Stimulated activated CD4-positive, alpha-beta T cell treated with anti-CD3 and anti-CD28 coated beads, Interleukin-1b, Interleukin-23, amount 100 ng/mL, for 4 hours (primary cell): ENCODE measurements around the gene GATAD2A.
A peak's percentile ranks its signal among the peaks of the same experiment; 100 is the strongest.

Experiments
- DNase-seq, 2 donors: peaks; one replicate each; pipeline ENCODE4 v3.0.0-alpha.2; 2020; ENCODE audit warnings: low read depth in 2 of 2

GATAD2A gene

DNA sequence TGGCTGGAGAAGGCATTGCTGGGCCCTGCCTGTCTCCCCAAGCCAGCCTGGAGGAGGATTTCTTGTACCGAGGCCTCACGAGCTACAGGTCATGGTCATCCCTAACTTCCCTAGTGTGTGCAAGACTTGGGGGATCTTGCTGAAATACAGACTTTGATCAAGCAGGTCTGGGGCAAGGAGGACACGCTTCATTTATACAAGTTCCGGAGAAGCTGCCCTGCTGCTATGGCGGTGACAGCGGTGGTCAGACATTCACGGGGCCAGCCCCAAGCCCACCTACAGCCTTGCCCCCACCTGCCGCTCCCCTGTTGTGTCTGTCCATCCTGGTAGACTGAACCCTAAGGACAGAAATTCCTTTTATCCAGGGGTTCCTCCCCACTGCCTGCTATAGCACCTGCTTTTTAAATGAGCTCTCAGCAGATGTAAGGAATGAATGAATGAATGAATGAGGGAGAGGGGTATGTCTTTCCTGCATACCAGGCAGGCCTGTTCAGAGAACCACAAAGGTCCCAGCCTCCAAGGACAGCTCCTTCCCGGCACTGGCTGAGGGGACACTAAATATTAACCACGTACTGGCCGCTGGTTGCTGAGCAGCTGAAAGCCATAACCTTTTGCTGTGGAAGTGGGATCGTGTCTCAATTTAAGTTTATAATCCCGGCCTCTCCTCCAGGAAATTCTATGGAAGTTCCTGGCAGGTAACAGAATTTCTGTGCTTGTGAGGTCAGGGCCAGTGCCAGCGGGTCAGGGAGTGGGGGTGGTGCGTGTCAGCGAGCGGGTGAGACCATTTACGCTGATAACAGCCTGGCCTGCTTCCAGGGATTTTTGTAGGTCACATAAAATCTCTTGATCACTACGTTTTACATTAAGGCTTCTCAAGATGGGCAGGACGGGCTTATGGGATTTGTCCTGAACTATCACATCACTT is 82.7 kb downstream of the GATAD2A start:
- DNase-seq = no peak

DNA sequence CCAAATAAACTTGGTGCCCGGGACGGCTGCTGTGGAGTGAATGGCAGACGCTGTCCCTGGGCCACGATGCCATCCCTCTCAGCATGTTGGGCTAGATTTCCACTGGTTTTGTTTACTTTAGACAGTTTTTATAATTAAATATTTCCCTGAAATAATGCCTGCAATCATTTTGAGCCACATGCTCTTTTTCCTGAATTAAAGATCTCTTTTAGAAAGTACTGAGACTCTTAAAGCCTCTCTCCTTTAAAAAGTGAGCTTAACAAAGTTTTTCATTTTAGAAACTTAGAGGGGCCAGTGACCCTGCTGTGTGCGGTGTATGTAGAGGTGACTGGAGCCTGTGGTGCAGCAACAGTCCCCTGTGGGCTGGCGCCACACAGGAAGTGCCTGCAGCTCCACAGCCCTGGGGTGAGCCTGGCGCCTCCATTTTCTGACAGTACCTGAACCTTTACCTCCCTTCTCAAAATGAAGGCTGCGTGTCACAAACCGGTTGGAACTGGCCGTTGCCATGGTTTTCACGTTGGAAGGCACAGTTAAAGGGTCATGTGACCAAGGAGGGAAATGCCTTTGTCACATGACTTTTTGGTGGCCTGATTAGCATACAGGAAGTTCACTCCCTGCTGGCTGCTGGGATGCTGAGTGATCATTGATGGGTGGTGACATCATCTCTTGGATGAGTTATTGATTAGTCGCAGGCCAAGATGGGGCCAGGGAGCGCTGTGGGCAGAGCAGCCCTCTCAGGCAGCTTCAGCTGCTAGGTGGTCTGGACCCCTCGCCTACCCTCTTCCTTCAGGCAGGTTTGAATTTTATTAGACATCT is 83.6 kb downstream of the GATAD2A start:
- DNase-seq = peak; percentile 56 to 64

DNA sequence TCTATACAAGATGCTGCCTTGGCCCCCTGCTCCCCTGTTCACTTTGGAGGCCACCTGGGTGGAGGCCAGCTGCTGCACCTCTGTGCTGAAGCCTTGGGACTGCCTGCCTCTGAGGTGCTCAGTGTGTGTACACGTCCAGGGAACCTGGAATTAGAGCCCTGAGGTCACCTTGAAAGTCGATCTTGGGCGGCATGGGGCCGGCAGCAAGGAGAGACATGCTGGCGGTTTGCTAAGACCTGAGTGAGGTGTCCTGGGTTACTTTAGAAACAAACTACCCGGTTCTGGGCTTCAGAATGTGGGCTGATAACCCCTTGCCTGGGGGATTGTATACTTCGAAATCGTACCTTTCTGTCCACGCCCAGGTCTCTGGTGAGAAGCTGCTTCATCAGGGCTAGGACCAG is 84.3 kb downstream of the GATAD2A start:
- DNase-seq = no peak

DNA sequence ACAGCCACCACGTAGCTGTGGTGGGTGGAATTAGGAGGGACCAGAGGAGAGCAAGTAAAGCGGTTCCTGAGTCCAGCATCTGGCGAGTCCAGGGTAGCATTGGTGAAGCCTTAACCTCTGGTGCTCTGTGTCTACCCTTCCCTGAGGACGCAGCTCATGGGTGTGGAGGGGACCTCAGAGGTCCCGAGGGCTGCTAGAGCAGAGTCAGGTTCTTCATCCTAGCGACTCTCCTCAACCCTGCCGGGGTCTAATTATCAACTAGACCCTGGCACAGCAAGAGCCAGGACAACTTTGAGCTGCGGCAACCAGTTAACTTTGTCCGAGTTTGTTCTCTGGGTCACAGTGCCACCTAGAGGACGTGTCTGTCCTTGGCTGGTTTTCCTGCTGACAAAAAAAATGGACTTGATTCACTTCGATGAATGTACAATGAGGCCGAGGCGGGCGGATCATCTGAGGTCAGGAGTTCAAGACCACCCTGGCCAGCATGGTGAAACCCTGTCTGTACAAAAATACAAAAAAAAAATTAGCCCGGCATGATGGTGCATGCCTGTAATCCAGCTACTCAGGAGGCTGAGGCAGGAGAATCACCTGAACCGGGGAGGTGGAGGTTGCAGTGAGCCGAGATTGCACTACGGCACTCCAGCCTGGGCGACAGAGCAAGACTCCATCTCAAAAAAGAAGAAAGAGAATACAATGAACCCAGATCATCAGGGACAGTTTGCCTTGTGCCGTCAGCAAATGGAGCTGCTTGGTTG is 84.9 kb downstream of the GATAD2A start:
- DNase-seq = peak; percentile 61 to 77

DNA sequence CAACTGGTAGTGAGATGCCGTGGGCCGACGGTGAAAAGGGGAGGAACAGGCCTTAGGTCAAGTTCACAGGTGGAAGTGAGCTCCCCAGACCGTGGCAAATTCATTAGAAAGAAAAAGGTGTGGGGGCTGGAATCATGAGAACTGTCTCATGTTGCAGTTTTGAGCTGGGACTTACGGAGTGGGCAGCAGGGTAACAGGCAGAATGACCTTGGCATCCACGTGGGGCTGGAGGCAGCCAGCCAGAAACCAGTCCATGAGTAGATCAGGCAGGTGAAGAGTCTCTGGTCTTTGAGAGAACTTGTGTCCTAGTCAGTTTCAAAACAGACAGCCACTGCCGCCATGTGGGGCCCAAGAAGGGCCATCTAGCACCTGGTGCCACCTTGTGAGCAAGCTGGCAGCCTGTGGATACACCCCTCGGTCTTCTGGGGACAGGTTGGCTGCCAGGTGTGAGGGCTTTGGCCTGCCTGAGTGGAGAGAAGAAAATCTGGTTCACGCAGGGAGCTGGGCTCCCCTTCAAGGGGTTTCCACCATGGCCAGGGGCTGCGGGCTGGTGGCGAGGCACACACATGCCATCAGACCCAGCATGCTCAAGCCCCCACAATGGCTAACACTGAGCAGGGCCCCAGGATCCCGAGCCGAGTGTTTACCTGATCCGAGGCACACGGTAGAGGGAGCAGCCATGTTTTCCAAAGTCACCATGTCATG is 86.0 kb downstream of the GATAD2A start:
- no peak for DNase-seq

DNA sequence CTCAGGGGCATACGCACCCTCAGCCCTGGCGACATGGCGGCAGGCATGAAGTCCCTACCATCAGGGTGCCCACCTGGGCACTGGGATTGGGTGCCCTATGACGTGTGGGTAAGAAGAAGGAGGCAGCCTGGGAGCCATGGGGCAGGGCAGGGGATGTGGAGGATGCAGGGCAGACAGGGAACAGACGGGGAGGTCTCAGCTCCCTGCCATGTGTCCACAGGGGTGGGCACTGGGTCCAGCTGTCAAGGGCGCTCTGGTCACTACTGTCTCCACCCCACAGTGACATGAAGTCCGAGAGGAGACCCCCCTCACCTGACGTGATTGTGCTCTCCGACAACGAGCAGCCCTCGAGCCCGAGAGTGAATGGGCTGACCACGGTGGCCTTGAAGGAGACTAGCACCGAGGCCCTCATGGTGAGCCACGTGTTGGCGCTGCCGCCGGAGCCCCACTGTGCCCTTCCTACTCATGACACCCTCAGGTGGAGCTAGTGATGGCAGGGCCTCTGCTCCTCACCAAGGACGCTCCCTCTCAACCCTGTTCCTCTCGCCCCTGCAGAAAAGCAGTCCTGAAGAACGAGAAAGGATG is 86.6 kb downstream of the GATAD2A start:
- no peak for DNase-seq

DNA sequence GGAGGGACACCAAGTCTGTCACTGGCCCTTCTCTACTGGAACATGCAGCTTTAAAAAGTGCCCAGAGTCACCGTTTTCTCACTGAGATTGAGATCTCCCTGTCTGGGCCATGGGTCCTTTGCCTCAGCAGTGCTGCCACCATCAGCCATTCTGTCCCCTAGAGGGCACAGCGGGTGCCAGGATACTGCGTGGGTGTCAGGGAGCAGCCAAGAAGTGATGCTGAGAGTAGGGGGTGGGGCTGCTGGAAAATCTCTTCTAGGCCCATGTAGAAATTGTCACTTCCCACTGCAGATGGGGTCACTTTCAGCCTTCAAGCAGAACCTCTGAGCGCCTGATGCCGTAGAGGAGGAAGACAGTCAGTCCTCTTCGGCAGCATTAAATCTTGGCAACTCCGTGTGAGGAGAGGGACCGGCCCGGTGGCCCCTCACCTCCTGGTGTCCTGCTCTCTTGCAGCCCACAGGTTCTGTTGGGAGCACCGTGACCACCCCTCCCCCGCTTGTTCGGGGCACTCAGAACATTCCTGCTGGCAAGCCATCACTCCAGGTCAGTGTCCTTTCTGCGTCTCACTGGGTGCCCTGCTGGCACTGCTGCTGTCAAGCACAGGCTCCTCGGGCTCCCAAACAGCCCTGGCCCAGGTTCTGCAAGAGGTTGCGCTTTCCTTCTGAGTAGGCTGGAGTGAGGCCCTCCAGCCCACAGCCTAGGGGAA is 88.5 kb downstream of the GATAD2A start:
- DNase-seq = no peak

DNA sequence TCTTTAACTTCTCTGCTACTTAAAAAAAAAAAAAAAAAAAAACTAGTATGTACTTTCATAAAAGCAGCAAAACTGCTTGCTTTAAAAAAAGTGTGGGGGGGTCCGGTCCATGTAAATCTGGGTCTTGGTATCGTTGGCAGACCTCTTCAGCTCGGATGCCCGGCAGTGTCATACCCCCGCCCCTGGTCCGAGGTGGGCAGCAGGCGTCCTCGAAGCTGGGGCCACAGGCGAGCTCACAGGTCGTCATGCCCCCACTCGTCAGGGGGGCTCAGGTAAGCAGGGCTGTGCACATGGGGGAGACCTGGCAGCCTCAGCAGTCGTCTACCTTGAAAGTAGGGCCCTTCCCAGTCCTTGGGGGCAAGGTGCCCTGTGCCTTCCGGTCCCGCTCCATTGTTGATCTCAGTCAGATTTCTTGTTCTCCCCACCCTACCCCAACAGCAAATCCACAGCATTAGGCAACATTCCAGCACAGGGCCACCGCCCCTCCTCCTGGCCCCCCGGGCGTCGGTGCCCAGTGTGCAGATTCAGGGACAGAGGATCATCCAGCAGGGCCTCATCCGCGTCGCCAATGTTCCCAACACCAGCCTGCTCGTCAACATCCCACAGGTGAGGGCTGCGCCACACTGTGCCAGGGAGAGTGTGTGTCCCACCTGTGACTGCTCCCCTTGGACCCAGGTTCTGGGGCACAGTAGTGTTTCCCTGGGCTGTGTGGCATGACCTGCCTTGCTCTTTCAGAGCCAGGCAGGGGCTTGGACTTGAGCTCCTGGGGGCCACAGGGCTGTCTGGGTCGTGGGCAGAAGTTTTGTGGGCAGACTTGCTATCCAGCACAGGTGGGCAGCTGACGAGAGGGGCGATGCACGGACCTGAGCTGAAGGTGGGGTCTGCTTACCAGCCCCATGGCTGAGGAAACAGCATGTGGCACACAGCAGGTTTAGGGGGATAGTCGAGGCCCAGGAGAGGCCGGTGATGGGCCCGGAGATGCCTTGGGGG is 90.4 kb downstream of the GATAD2A start:
- no peak for DNase-seq

DNA sequence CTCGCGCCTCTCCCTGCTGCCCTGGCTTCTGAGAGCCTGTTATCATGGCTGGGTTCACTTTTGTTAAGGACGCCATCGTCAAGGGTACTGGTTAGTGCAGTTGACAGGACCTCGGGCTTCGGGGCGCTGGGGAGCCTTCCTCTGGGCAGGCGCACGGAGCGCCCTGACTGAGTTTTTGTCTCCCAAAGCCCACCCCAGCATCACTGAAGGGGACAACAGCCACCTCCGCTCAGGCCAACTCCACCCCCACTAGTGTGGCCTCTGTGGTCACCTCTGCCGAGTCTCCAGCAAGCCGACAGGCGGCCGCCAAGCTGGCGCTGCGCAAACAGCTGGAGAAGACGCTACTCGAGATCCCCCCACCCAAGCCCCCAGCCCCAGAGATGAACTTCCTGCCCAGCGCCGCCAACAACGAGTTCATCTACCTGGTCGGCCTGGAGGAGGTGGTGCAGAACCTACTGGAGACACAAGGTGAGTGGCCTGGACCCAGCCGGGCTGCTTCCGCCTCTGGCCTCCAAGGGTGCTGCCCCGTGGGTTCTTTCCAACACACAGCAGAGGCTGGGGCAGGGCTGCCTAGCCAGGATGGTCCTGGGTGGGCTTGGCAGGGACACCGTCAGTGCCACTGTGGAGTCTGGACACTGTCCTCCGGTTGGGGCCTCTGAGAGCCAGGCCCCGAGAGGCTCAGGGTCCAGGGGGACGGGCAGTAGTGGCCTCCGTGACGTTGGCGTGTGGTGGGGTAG is 92.9 kb downstream of the GATAD2A start:
- no peak for DNase-seq

DNA sequence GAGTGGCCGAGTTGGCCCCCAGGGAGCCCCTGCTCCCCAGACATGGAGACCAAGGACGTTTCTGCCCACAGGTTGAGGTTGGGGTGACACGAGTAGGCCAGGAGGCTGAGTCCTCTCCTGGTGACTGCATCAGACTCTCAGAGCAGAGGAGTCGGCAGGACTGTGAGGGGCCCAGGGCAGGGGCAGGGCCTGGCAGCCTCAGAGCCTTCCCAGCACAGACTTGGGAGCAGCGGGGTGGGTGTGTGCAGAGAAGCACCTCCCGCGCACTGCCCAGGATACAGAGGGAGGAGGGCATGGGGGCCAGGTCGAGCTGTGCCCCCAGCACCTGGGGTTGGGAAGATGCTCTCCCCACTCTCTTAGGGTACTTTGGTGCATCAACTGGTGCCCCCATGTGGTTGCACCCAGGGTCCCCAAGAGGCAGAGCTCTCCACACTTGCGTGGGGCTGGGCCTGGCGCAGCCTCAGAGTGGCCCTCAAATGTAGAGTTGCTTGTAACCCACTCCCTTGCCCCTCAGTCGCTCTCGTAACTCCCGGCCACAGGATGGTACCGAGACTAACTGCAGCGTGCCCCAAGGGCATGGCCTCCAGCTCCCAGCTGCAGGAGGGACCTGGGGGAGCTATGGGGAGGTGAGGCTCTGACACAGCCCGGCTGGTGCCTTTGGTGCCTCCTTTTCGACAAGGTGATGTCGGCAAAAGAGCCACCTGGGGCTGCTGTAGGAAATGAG is 94.0 kb downstream of the GATAD2A start:
- no peak for DNase-seq

DNA sequence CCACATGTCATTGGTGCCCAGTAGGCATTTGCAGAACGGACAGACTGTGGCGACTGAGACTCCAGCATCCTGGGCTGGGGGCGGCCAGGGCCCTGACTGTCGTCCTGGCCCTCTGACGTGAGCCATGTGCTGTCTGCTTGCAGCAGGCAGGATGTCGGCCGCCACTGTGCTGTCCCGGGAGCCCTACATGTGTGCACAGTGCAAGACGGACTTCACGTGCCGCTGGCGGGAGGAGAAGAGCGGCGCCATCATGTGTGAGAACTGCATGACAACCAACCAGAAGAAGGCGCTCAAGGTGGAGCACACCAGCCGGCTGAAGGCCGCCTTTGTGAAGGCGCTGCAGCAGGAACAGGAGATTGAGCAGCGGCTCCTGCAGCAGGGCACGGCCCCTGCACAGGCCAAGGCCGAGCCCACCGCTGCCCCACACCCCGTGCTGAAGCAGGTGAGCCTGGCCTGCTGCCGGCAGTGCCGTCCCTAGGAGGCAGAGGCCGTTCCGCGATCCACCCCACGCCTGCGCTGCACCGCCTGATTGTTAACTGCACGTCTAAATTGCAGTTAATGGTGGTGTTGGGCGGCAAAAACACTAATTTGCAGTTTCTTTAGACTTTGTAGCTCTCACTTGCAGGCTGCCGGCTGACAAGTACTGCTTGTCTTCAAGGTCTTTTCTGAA is 95.6 kb downstream of the GATAD2A start:
- DNase-seq = no peak

DNA sequence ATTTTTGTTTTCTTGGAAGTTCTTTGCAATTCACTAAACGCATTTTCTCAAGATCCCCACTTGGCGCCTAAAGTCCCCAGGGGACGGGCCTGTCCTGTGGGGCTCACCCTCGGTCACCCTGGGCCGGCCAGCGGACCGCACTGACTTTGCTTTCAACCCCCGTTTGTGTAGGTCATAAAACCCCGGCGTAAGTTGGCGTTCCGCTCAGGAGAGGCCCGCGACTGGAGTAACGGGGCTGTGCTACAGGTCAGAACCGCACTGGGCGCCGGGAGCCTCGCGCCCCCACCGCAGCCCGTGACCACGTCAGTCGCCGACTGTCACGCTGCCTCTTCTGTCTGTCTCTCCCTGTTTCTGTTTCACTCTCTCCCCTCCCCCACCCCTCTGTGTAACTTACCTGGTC is 96.3 kb downstream of the GATAD2A start:
- DNase-seq = no peak

DNA sequence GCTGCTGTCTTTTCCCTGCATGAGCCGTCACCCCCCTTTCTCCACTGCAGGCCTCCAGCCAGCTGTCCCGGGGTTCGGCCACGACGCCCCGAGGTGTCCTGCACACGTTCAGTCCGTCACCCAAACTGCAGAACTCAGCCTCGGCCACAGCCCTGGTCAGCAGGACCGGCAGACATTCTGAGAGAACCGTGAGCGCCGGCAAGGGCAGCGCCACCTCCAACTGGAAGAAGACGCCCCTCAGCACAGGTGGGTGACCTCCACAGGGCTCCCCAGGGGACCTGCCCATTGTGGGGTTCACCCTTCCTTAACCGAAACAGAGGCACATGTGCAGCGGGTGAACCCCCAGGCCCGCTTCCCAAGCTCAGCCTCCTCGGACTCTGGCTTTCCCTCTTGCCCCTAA is 96.8 kb downstream of the GATAD2A start:
- DNase-seq = no peak

DNA sequence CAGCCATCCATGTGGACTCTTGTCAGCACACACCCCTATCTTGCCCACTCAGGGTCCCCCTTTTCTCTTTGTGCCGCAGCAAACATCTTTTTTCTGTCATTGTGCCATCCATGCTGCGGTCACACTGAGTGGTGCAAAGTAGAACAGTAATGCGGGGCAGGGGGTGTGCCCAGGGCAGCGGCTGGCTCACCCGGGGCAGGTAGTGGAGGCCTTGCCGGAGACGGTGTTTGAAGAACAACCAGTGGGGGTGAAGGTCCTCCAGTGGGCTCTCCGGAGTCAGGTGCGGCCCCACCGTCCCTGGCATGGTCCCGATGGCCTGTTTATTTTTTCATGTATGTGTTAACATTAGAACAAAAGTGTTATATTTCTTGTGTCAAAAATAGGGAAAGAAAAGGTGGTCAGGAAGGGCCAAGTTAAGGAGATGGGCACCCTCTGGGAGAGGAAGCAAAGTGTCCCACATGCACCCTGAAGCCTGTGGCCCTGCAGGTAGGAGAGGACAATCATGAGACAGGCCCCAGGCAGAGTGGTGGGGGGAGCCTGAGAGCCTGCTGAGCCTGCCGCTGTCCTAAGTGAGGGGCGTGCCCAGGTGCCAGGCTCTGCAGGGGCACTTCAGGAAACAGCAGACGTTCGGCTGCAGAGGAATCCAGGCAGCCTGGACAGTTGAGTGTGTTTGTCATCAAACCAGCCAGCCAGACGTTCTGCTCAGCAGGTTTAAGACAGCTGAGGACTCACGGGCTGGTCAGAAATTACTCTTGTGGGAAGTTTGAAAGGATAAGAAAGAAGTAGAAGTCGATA is 97.5 kb downstream of the GATAD2A start:
- DNase-seq = no peak

DNA sequence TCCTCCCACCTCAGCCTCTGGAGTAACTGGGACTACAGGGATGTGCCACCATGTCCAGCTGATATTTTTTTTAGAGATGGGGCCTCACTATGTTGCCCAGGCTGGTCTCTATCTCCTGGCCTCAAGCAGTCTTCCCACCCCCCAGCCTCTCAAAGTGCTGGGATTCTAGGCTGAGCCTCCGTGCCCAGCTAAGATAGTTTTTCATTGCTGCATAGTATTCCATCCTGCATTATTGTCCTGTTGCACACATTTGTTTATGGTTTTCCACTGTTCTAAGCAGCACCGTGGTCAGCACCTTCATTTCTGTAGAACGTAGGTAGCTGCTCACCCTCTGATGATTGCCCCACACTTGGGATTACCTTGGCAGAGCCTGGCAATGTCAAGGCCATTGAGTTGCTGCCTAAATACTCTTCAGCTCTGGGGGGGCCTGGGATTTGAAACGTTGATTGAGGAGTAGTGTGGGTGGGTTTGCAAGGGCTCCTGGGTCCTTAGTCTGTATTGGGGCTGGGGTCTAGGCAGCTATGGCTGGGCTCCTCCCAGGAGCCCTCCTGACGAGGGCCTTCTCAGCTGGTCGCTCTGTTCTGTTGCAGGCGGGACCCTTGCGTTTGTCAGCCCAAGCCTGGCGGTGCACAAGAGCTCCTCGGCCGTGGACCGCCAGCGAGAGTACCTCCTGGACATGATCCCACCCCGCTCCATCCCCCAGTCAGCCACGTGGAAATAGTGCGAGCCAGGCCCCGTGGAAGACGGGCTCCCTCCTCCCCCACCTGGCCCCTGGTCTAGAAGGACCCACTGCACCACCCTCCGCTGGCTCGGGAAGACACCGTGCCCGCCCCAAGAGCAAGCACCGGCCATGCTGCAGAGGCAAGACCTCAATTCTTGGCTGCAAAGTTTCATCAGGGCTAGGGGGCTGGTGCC is 99.5 kb downstream of the GATAD2A start:
- DNase-seq = no peak
